GM21723 (cell line): ENCODE results near the gene ENHO.
"Not testable (repeated sequence)": the region's sequence is repeated elsewhere in the genome, so short reads cannot be mapped to it uniquely, and the experiment has no call there.

Source experiments
- ATAC-seq: cut with Tn5 transposase; IDR thresholded peaks from one replicate; pipeline ENCODE4 v1.9.1; 2021; ENCODE audit warnings: mild to moderate bottlenecking, moderate library complexity; ENCODE audit not compliant: unreplicated experiment

ENHO gene

GRCh38 chr9:34532041-34532440, 9.3 kb upstream of the ENHO start:
- ATAC-seq, result not testable (repeated sequence)

GRCh38 chr9:34526026-34526425, 3.2 kb upstream of the ENHO start:
- no peak for ATAC-seq

GRCh38 chr9:34524349-34524748, 1.6 kb upstream of the ENHO start:
- ATAC-seq, result no peak

GRCh38 chr9:34522091-34522887, 501 bp downstream of the ENHO start:
- no peak for ATAC-seq

- no peak for ATAC-seq
Measured at GRCh38 chr9:34521406-34522045, 1.3 kb downstream of the ENHO start.

- no peak for ATAC-seq
Measured at GRCh38 chr9:34520505-34521385, 2.0 kb downstream of the ENHO start.

GRCh38 chr9:34520096-34520495, 2.7 kb downstream of the ENHO start:
- ATAC-seq, result no peak

- ATAC-seq, result no peak
Measured at GRCh38 chr9:34519321-34520020, 3.3 kb downstream of the ENHO start.

- ATAC-seq, result no peak
Measured at GRCh38 chr9:34518896-34519295, 3.9 kb downstream of the ENHO start.

GRCh38 chr9:34518110-34518616, 4.6 kb downstream of the ENHO start:
- no peak for ATAC-seq

GRCh38 chr9:34517185-34517584, 5.6 kb downstream of the ENHO start:
- ATAC-seq, result no peak

- no peak for ATAC-seq
Measured at GRCh38 chr9:34515959-34516358, 6.8 kb downstream of the ENHO start.

GRCh38 chr9:34514816-34515215, 8.0 kb downstream of the ENHO start:
- no peak for ATAC-seq

- ATAC-seq, result no peak
Measured at GRCh38 chr9:34514401-34514800, 8.4 kb downstream of the ENHO start.

- no peak for ATAC-seq
Measured at GRCh38 chr9:34513567-34514214, 9.1 kb downstream of the ENHO start.

GRCh38 chr9:34512131-34513078, 10.4 kb downstream of the ENHO start:
- no peak for ATAC-seq

- ATAC-seq, result no peak
Measured at GRCh38 chr9:34510497-34511468, 12.0 kb downstream of the ENHO start.

GRCh38 chr9:34508951-34509350, 13.8 kb downstream of the ENHO start:
- no peak for ATAC-seq
